ENCODE results near the gene DNAAF8.
A peak's percentile ranks its signal among the peaks of the same experiment; 100 is the strongest.
"Not testable (repeated sequence)": the region's sequence is repeated elsewhere in the genome, so short reads cannot be mapped to it uniquely, and the experiment has no call there.

Gene DNAAF8

DNA sequence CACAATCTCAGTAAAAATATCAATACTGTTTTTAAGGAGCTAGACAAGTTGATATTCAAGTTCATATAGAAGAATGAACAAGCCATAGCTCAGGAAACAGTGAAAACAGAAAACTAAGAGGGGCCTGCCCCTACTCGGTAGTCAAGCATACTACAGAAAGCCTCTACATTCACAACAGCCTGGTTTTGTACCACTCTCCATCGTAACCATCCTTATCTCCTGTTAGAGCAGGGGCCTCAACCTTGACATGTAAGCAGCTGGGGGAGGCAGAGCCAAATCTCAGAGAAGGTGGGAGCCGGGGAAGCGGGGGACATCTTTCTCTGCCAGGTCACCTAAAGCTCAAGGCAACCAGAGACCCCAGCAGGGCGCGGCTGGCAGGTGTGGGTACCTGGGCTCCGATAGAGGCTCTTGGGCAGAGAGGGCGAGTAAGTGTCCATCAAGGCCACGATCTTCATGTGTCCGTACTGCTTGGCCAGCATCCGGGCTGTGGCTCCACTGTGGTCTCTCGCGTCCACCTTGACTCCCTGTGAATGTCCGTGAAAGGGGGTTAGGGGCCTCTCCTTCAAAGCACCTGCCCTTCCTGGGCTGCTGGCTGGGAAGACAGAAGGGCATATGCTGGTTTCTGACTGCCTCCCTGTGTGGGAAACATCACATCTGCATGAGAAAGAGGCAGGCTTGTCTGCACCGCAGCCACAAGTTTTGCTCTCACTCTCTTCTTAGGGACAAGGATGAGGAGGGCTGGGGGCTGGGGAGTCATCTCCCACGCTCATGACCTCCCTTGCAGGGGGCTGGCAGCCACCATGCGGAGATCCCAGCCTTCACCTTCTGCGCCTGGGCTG lies 20.5 kb upstream of the DNAAF8 start:
- DNase-seq (ENCODE audit: low read depth): no peak
- H3K4me3 ChIP-seq (ENCODE audit: low read depth, low read length): no peak overlapping the region

DNA sequence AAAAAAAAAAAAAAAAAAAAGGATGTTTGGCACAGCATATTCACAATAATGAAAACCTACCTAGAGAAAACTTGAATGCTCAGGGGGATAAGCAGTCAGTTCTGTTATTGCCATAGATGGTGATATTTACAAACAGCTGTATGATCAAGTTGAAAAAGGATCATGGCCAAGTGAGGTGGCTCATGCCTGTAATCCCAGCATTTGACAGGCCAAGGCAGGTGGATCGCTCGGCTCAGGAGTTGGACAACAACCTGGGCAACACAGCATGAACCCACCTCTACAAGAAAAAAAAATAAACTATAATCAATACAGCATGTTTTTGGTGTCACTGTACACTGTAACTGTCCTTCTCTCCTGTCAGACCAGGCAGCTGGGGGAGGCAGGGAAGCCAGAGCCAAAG lies 19.3 kb upstream of the DNAAF8 start:
- no peak overlapping the region for H3K4me3 ChIP-seq (ENCODE audit: low read depth, low read length)
- DNase-seq (ENCODE audit: low read depth): no peak

DNA sequence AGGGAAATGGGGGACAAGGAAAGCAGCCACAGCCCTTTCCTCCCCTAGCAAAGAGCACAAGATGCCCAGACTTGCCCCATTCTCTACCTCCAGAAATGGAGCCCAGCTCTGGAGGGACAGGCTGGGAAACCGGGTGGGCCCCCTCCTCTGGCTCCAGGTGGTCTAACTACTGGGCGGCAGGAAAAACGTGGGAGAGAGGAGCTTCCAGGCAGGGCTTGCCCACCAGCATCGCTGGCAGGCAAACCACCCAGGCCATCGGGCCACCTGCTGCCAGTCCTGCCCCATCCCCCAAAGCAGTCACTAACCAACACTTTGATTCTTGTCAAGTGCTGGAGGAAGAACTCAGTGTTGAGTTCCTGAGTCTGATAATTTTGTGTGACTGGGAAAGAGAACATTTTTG lies 15.9 kb upstream of the DNAAF8 start:
- H3K4me3 ChIP-seq (ENCODE audit: low read depth, low read length): no peak overlapping the region
- no peak for DNase-seq (ENCODE audit: low read depth)

DNA sequence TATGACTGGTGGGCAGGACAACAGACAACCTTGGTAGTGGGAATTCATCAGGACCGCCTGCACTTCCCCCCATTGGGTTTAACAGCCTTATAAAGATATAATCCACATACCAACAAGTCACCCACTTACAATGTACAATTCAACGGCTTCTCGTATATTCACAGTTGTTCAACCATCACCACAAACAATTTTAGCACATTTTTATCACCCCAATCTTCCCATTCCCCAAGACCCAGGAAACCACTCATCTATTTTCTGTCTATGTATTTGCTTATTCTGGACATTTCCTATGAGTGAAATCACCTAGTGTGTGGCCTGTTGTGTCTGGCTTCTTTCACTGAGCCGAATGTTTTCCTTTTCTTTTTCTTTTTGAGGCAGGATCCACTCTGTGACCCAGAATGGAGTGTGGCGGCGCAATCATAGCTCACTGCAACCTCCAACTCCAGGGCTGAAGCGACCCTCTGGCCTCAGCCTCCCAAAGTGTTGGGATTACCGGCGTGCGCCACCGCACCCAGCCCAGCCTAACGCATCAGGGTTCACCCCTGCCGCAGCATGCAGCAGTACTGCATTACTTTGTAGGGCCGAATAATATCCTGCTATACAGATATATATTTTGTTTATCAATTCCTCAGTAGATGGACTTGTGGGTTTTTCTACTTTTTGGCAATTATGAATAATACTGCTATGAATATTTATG lies 11.1 kb upstream of the DNAAF8 start:
- no peak overlapping the region for H3K4me3 ChIP-seq (ENCODE audit: low read depth, low read length)
- no peak for DNase-seq (ENCODE audit: low read depth)

DNA sequence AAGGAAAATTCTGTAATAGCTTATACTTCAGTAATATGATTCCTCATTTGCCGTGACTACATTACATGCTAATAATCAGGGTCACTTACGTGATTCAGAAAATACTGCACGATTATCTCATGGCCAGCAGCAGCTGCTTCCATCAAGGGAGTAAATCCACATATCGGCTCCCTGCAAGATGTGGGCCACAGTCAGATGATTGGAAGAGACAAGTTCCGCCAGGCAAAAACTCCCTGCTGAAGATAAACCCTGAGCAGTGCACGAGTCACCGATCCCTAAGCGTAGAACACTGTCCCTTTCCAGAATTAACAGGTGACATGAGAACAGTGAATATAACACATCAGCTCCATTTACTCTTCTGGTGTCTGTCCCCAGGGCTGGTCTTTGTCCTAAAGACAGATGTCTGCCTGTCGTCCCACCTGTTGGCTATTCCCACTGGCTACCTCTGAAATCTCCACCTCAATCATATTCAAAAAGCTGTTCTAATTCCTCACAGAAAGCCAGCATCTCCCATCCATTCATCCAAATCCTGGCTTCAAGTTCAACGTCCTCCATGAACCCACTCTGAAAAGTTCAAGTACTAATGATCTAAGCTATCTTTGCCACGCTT lies 9.6 kb upstream of the DNAAF8 start:
- H3K4me3 ChIP-seq (ENCODE audit: low read depth, low read length): no peak overlapping the region
- no peak for DNase-seq (ENCODE audit: low read depth)

DNA sequence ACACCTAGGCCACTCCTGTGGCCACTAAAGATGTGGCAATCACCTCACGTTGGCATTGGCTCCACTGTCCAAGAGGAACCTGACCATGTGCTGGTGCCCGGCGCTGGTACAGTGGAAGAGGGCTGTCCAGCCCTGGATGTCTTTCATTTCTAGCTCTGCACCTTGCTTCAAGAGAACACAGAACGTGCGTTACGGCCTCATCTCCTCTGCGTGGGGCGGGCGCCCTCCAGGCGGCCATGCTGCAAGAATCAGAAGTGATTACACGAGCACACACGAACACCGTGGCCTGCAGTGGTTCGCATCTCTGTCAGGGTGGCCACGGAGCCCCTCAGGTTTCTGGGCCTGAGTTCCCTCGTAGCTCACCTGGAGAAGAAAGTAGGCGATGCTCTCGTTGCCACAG lies 7.7 kb upstream of the DNAAF8 start:
- DNase-seq (ENCODE audit: low read depth): no peak
- H3K4me3 ChIP-seq (ENCODE audit: low read depth, low read length): no peak overlapping the region

DNA sequence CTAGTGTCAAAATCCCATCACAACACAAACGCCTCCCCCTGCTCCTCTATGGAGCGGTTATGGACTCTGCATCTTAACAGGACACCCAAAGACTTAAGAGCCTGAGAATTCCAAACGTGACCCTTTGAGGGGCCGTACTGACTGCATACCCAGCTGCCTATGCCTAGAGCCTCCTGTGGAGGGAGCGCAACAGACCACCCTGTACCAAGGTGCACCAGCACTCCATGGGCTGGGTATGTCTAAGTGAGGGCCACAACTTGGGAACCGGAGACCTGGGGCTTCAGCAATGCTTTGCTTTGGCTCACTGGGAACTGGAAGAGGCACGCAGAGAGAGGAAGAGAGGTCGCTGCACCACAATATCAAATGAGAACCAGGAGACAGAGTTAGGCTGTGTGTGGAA lies 5.7 kb upstream of the DNAAF8 start:
- H3K4me3 ChIP-seq (ENCODE audit: low read depth, low read length): no peak overlapping the region
- DNase-seq (ENCODE audit: low read depth): no peak

DNA sequence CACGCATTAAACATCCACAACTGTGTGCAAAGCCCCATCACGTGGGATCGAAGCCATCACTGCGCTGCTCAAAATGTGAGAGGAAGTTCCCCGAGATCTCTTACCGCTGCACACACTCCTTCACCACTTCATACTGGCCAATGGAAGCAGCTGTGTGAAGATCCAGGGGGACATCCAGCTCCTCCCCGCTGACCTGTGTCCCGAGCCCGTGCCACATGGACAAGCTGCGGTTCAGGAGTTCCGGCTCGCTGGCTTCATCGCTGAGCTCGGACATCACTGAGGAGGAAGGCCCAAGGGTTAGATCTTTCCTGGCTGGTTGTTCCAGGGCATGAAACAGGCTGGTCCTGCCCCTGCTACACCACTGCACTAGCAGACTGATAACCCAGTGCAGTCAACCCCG lies 4.5 kb upstream of the DNAAF8 start:
- no peak for DNase-seq (ENCODE audit: low read depth)
- H3K4me3 ChIP-seq (ENCODE audit: low read depth, low read length): no peak overlapping the region

DNA sequence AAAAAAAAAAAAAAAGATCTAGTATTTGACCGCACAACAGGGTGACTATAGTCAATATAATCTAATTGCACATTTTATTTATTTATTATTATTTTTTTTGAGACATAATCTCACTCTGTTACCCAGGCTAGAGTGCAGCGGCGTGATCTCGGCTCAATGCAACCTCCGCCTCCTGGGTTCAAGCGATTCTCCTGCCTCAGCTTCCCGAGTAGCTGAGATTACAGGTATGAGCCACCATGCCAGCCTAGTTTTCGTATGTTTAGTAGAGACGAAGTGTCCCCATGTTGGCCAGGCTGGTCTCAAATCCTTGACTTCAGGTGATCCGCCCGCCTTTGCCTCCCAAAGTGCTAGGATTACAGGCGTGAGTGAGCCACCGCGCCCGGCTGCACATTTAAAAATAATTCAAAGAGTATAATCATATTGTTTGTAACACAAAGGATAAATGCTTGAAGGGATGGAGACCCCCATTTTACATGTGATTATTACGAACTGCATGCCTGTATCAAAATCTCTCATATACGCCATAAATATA lies 1.1 kb upstream of the DNAAF8 start:
- peak overlapping the region; percentile 99 for H3K4me3 ChIP-seq (ENCODE audit: low read depth, low read length)
- DNase-seq (ENCODE audit: low read depth): no peak

DNA sequence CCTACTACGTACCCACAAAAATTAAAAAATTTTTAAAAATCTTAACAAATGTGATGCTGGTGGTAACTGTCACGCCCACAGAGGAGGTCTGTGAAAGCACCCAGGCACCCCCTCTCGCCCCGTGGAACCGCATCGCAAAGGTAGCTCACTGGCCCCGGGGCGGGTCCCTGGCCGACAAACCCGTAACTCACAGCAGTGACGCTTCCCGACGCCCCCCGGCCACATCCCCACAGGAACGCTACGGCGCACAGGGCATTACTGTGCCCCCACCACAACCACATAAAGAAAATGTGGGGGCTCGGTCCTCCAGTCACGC lies 632 bp upstream of the DNAAF8 start:
- no peak for DNase-seq (ENCODE audit: low read depth)

DNA sequence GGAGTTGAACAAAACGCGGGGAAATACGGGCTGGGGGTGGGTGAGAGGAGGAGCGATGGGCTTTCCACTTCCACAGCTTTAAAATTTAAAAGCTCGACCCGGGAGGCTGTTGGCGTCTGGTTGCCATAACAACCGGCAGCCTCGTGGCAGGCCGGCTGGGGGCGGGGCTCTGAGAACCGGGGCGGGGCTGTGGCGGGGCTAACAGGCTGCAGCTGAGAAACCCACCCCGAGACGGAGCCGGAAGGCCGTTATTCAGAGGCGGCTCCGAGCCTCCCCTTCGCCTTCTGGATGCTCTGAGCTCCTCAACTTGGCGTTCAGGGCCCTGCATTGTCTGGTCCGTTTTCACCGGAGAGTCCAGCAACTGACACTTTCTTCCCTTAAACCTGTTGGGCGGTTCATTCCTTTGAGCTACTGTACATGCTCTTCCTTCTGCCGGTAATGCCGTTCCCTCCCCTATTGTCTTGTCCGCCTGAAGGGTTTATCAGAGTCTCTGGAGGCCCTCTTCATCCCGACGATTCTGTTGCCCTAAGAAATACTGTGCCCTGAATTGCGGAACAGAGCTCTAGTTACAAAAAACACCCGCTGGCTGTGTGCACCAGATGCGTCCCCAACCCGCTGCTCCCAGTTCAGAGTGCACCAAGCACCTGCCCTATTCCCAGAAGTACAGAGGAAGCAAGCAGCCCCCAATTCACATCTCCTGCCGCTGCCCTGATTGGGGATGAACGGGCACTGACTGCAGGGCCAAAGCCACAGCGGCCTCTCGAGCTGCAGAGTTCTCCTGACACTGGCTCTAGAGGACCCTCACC lies 596 bp downstream of the DNAAF8 start:
- peak overlapping the region; percentile 99 for H3K4me3 ChIP-seq (ENCODE audit: low read depth, low read length)
- peak; percentile 39 for DNase-seq (ENCODE audit: low read depth)

More for the DNA sequence above, 632 bp upstream of the DNAAF8 start:
- H3K4me3 ChIP-seq (ENCODE audit: low read depth, low read length): peak overlapping the region; percentile 99

DNA sequence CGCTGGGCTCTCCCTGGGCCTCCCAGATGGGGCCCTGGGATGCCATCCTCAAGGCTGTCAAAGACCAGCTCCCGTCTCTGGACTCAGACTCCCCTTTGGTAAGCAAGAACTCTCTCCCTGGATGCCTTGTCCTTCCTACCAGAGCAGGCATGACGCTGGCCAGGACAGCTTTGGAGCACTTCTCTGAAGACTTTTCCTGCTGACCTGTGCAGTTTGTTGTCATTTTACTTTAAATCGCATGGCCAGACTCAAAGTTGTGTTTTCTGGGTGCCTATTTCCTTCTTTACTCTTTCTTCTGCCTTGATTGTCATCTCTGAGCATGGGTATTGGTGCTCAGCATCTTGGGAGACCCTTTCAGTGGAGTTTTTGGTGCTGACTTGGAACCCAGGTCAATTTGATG lies 2.2 kb downstream of the DNAAF8 start:
- H3K4me3 ChIP-seq (ENCODE audit: low read depth, low read length): no peak overlapping the region
- DNase-seq (ENCODE audit: low read depth): no peak

DNA sequence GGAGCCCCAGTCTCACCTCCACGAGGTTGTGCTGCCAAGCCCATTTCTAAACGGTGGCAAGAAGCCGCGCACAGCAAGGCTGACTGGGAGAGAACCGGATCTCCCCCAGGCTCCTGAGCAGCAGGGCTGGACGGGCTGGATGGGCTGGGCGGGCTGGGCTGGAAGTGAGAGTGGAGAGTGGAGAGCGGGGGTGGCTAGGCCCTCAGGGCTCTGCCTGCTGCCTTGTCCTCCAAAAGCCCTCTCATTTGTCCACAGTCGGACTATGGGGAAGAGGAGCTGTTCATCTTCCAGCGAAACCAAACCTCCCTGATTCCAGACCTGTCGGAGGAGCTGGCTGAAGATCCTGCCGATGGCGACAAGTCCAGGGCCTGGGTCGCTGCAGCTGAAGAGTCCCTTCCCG lies 3.2 kb downstream of the DNAAF8 start:
- no peak overlapping the region for H3K4me3 ChIP-seq (ENCODE audit: low read depth, low read length)
- no peak for DNase-seq (ENCODE audit: low read depth)

DNA sequence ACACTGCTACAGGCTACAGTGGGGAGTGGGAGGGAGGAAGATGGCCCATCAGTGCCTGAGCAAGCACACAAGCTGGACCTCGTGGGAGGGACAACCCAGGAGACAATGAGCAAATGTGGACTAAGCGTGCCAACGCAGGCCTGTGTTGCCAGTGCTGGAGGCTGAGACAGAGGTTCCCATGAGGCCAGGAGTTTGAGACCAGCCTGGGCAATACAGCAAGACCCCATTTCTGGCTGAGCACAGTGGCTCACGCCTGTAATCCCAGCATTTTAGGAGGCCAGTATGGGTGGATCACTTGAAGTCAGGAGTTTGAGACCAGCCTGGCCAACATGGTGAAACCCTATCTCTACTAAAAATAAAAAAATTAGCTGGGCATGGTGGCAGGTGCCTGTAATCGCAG lies 4.0 kb downstream of the DNAAF8 start:
- not testable (repeated sequence) for H3K4me3 ChIP-seq (ENCODE audit: low read depth, low read length); DNase-seq (ENCODE audit: low read depth)

DNA sequence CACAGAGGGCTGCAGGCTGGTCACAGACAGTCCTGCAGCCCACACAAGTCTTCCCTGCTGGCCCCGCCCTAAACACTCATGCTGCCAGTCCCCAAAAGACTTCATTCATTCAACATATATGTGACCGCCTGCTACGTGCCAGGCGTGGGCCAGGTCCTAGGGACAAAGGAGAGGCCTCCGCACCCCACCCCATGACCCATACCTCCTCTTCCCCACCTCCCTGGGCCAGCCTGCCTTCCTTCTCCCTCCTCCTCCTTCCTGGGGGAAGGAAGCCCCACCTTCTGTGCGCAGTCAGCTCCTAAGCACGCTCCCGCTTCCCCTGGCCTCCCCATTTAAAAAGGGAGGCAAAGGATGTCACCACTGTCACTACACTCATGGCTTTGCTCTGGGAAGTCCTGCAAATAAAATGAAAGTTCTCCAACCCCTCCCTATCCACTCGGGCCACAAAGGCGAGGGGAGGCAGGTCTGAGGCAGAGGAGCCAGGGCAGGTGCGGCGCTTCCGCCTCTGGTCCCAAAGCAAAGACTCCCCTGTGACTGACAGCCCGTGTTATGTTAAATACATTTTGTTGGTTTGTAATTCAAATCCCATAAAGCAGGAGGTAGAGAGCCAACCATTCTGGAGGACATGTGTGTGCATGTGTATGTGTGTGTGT lies 9.0 kb downstream of the DNAAF8 start:
- DNase-seq (ENCODE audit: low read depth): no peak
- H3K4me3 ChIP-seq (ENCODE audit: low read depth, low read length): peak overlapping the region; percentile 9

DNA sequence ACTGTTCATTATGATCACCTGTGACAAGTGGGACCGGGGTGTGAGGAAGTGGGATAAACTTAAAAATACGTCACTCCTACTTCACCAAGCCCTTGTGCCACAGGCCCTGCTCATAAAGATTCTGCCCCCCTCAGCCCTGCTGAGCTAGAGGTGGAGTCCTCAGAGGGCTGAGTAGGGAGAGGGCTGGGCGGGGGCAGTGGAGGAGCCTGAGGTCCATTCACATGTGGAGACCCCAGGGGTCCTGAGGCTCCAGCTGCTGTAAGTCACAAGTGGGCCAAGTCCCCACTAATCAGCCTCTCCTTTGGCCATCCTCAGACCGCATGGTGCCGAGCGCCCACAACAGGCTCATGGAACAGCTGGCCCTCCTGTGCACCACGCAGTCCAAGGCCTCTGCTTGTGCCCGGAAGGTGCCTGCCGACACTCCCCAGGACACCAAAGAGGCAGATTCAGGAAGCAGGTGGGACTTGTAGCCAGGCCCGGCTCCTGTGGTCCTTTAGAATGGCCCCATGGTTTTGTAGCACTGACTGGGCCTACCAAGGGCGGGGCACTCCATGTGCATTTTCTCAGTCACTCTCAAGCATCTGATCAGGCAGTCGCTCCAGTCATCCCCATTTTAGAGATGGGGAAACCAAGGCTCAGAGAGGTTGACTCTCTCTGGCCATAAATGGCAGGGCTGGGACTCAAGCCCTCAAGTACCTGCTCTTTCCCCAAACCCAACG lies 10.4 kb downstream of the DNAAF8 start:
- no peak for DNase-seq (ENCODE audit: low read depth)
- H3K4me3 ChIP-seq (ENCODE audit: low read depth, low read length): no peak overlapping the region

DNA sequence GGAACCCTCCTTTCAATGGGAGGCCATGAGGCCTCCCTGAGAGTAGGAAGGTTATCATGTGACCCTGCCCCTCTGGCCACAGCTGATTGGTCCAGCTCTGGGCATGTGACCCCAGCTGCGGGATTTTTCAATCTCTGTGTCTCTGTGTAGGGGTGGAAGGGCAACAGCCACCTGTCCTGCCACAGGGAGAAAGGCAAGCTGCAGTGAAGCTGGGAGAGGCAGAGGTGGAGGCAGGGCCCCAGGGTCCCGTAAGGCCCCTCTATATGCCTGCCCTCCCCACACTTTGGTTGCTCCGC lies 10.9 kb downstream of the DNAAF8 start:
- DNase-seq (ENCODE audit: low read depth): no peak
- no peak overlapping the region for H3K4me3 ChIP-seq (ENCODE audit: low read depth, low read length)

DNA sequence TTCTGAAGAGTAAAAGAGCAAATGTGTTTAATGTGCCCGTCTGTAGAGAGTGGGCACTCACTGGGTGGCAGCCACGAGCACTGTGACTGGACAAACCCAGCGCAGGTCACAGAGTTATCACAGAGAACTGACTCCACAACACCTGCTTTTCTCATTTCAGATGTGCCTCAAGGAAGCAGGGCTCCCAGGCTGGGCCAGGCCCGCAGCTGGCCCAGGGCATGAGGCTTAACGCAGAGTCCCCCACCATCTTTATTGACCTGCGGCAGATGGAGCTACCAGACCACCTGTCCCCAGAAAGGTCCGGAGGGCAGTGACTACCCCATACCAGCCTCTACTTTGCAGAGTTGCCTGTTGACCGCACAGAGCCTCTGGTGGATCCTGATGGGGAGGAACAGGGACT lies 11.9 kb downstream of the DNAAF8 start:
- no peak for DNase-seq (ENCODE audit: low read depth)
- no peak overlapping the region for H3K4me3 ChIP-seq (ENCODE audit: low read depth, low read length)

DNA sequence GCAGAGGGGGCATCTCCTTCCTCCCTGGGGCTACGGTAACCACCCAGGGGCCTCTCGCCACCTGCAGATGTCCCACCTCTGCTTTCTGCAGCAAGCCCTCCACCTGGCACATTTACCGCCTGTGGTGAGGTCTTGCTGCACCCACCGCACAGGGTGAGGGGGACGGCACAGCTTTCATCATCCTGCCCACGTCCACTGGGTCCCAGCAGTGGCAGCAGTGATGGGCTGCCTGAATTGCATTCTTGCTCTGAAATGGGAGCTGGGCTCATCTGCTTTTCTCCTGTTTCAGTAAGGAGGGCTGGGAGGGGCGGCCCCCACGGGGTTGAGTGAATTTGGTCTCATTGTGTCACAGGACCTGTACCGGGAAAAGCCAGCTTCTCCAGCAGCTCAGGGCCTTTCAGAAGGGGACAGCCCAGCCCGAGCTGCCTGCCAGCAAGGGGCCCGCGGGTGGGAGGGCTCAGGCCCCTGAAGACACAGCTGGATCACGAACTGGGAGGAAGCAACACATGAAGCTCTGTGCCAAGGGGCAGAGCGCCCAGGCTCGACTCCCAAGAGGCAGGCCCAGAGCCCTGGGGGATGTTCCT lies 12.7 kb downstream of the DNAAF8 start:
- H3K4me3 ChIP-seq (ENCODE audit: low read depth, low read length): no peak overlapping the region
- DNase-seq (ENCODE audit: low read depth): no peak

Measured in skeletal muscle cell (primary cell).